ENCODE results near the gene NUDT16L1.

NUDT16L1 gene

GRCh38 chr16:4695473-4696171, 2.3 kb downstream of the NUDT16L1 start:
- no peak for DNase-seq

DNA sequence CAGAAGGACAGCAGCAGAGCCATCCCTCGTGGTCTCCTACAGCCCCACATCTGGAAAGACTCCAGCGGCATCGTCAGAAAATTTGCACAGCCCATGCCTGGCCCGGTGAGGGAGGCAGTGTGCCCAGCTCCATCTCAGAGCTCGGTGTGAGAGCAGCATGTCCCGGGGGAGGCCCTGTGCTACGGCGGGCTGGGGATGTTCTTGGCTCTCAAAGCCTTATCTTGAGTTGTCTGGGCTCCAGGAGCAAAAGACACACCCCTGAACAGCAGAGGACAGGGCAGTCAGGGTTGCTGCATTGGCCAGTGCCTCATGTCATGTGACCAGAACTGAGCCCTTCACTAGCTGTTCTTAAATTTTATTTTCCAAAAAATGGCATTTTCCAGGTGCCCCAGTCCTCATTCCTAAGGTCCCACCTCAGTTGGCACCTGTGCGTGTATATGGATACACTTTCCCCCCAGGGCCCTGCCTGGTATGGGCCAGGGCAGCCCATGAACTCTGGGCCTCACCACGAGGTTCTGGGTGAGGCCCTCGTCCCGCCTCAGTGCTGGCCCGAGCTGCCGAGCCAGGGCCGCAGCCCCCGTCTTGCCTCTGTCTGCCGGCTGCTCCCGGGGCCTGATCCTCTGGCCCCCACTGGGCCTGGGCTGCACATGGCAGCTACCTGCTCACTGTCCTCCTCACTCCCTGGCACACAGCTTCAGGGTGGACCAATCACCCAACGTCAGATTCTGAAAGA, 3.0 kb downstream of the NUDT16L1 start:
- DNase-seq, result no peak

DNA sequence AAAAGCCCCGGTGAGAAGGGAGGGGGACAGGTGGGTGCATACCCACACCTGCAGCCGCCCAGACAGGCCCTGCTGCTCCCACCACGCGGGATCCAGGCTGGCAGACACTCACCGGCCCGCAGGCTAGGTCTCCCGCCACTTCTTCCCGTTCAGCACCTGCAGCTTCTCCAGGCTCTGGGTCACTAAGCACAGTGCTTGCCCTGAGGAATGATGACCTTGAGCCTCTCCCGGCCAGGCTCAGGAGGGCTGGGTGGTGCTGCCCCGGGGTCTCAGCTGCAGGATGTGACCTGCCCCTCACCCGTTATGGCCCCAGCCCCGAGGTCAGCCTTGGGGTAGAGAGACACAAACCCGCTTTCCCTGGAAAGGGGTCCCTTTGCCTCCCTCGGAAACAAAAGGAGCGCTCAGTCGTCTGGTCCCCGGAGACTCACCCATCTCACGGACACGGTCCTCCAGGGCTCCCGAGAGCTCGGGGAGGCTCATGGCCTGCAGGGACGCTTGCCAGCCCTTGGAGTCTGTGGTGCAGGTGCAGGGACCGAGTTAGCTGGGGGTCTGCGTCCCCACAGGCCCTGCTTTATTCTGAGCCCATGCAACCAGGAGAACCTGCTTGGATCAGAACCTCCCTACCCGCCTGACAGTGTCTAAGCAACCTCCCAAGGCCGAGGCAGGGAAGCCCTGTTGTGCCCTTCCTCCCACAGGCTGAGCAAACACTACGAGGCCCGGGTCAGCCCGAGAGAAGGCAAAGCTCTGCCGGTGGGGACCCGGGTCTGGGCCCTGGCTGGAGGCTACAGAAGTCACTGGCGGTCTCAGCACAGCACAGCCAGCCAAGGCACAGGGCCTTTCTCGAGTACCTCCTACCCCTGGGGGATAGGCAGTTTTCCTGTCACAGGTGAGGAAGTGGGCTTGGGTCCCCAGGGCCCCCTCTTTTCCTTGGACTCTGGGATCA, 3.8 kb downstream of the NUDT16L1 start:
- no peak for DNase-seq

DNA sequence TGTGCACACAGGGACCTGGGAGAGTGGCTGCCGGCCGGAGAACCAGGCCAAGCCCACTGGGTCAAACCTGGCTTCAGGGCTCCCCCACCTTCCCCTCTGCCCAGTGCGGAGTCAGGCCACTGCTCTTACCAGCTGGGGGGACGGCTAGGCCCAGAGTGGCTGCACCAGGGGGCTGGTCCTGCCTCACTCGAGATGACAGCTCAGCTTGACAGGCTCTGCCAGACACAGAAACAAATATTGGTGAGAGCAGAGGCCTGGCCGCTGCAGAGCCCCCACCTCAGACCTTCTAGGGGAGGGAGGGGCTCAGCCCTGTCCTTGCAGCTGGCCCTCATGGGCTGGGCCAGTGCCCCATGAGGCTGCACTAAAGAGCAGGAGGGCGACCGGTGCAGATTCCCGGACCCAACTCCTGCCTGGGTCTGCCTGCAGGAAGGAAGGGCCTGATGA, 4.5 kb downstream of the NUDT16L1 start:
- no peak for DNase-seq

DNA sequence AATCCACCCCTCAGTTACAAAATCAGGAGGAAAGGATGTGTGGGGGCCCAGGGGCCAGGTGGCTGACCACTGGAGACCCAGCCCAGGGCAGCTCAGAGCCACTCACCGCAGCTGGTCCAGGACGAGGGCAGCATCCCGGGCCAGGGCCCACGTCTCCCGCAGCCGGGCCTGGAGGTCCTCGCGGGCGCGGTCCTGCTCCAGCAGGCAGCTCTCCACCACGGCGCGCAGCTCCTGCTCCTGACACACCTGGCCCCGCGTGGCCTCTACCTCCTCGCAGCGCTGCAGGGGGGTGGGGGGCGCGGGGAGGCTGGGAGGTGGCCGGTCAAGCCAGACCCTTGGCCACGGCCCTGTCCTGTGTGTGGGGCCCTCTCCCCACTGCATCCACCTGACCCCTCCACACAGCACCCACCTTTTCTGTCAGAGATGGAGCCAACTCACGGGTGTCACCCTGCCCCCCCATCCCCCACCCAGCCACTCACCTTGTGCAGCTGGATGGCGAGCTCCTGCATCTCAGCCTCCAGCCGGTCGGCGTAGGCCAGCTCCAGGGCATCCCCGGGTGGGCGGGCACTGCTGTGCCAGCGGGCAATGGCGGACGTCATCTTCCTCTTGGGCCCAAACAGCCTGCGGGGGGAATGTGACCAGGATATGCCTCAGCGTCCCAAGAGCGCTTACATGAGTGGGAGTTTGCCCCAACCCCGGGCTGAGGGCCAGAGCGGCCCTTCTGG, 5.1 kb downstream of the NUDT16L1 start:
- DNase-seq, result no peak

- no peak for DNase-seq
These were observed 5.7 kb downstream of the NUDT16L1 start for GRCh38 chr16:4699046-4699556.

GRCh38 chr16:4700380-4700996, 7.1 kb downstream of the NUDT16L1 start:
- DNase-seq, result no peak

DNA sequence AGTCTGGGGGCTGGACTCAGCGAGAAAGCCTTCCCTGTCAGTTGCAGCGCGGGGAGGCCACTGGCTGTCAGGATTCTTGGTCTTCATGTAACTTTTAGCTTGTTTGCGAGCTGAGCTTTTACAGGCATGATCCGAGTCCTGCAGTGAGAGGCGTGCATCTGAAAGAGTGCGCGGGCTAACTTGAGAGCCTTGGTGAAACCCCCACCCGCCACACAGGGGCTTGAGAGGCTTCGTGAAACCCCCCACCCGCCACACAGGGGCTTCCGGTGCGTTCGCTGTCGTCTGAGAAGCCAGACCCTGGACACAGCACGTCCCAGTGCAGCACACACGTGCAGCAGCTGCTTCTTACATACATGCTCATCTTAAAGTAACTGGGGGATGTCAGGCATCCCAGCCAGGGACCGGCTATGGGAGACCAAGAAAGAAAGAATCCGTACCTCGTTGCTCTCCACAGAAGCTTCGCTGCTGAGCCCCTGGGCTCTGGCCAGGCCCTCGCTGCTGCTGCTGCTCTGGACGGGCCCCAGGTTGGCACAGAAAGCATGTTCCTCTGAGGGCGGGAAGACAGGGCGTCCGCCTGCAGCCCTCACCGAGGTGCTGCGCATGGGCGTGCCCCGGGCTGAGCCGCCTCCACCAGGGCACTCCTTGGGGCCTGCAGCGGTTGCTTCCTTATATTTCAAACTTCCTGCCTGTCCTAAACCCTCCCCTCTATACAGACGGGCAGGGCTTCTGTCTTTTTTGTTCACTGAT, 7.8 kb downstream of the NUDT16L1 start:
- DNase-seq, result no peak

DNA sequence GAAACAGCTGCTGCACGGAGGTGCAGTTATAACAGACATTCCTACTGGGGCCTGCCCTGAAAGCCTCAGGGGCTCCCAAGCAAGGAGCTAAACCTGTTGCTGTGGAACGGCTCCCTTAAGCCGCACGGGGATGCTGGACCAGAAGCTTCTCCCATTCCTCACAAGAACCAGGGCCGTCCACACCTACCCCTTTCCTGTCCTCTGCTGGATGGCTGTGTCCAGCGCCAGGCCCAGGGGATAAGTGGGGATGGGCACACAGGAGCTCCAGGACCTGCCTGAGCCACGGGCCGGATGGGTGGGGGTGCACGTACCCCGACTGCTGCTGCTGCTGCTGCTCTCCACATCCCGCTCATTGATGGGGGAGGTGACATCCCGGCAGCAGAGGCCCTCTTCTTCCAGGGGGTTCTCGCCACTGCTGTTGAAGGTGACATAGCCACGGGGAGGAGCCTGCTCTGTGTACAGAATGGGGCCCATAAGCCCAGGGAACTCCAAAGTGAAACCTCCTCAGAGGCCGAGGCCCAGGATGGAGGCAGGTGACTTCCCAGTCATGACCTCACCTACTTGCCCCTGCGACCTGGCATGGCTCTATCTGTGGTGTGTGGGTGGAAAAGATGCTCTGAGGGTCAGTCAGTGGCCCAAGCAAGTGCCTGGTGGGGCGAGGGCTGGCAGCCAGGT, 8.6 kb downstream of the NUDT16L1 start:
- no peak for DNase-seq

GRCh38 chr16:4702466-4702808, 9.1 kb downstream of the NUDT16L1 start:
- DNase-seq, result no peak

- DNase-seq, result no peak
These were observed 10.5 kb downstream of the NUDT16L1 start for GRCh38 chr16:4703906-4704305.

DNA sequence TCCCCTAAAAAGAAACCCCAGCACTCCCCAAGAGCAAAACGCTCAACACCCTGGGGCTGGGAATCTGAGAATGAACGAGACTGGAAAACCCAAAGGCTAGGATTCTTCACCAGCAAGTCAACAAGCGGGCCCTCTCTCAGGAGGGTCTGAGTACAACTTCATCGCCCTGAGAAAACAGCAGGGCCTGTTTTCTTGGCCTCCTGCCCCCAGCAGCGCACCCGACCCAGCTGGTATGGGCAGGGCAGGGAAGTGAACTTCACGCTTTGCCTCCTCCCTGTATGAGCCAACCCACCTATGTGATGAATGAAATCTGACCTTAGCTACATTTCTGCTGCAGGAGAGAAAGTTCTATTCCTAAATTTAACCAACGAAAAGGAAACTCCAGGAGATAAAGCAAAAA, 11.1 kb downstream of the NUDT16L1 start:
- no peak for DNase-seq

GRCh38 chr16:4704913-4705312, 11.6 kb downstream of the NUDT16L1 start:
- DNase-seq, result no peak

- DNase-seq, result no peak
These were observed 13.5 kb downstream of the NUDT16L1 start for GRCh38 chr16:4706871-4707270.

- DNase-seq, result no peak
These were observed 16.1 kb downstream of the NUDT16L1 start for GRCh38 chr16:4709481-4709880.

DNA sequence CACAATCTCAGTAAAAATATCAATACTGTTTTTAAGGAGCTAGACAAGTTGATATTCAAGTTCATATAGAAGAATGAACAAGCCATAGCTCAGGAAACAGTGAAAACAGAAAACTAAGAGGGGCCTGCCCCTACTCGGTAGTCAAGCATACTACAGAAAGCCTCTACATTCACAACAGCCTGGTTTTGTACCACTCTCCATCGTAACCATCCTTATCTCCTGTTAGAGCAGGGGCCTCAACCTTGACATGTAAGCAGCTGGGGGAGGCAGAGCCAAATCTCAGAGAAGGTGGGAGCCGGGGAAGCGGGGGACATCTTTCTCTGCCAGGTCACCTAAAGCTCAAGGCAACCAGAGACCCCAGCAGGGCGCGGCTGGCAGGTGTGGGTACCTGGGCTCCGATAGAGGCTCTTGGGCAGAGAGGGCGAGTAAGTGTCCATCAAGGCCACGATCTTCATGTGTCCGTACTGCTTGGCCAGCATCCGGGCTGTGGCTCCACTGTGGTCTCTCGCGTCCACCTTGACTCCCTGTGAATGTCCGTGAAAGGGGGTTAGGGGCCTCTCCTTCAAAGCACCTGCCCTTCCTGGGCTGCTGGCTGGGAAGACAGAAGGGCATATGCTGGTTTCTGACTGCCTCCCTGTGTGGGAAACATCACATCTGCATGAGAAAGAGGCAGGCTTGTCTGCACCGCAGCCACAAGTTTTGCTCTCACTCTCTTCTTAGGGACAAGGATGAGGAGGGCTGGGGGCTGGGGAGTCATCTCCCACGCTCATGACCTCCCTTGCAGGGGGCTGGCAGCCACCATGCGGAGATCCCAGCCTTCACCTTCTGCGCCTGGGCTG, 20.5 kb downstream of the NUDT16L1 start:
- no peak for DNase-seq

- no peak for DNase-seq
These were observed 21.6 kb downstream of the NUDT16L1 start for GRCh38 chr16:4714996-4715395.

GRCh38 chr16:4718466-4718865, 25.1 kb downstream of the NUDT16L1 start:
- no peak for DNase-seq

DNA sequence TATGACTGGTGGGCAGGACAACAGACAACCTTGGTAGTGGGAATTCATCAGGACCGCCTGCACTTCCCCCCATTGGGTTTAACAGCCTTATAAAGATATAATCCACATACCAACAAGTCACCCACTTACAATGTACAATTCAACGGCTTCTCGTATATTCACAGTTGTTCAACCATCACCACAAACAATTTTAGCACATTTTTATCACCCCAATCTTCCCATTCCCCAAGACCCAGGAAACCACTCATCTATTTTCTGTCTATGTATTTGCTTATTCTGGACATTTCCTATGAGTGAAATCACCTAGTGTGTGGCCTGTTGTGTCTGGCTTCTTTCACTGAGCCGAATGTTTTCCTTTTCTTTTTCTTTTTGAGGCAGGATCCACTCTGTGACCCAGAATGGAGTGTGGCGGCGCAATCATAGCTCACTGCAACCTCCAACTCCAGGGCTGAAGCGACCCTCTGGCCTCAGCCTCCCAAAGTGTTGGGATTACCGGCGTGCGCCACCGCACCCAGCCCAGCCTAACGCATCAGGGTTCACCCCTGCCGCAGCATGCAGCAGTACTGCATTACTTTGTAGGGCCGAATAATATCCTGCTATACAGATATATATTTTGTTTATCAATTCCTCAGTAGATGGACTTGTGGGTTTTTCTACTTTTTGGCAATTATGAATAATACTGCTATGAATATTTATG, 29.9 kb downstream of the NUDT16L1 start:
- no peak for DNase-seq
